H9 (cell line): ENCODE data around the gene TMEM161B. TPM values are rescaled to one million over a fixed set of nuclear protein-coding genes. Genes with fewer than 3 reads are reported as not detected.

ENCODE experiments used
- DNase-seq: peaks from one replicate; pipeline ENCODE4 v3.0.0-alpha.2; 2017
- H2AFZ ChIP-seq: one replicate; pipeline ENCODE4 v1.6.1; 2013; ENCODE audit warnings: mild to moderate bottlenecking, low read length, control low read depth, moderate library complexity
- H2AK5ac ChIP-seq: 2 replicates; pipeline ENCODE4 v1.6.1; 2013; ENCODE audit warnings: low read length, control low read depth, mixed read lengths; ENCODE audit not compliant: insufficient read length
- H2BK120ac ChIP-seq: one replicate; pipeline ENCODE4 v1.6.1; 2013; ENCODE audit warnings: low read depth, mild to moderate bottlenecking, low read length, control low read depth, inconsistent platforms; ENCODE audit not compliant: poor library complexity, severe bottlenecking
- H2BK12ac ChIP-seq: 2 replicates; pipeline ENCODE4 v1.6.1; 2013; ENCODE audit warnings: low read length, control low read depth, mixed read lengths, low read depth; ENCODE audit not compliant: insufficient read length
- H2BK15ac ChIP-seq: 2 replicates; pipeline ENCODE4 v1.6.1; 2013; ENCODE audit warnings: low read depth, low read length, control low read depth
- H2BK20ac ChIP-seq: one replicate; pipeline ENCODE4 v1.6.1; 2013; ENCODE audit warnings: low read depth, mild to moderate bottlenecking, low read length, control low read depth, inconsistent platforms; ENCODE audit not compliant: poor library complexity, severe bottlenecking
- H2BK5ac ChIP-seq: 2 replicates; pipeline ENCODE4 v1.6.1; 2013; ENCODE audit warnings: low read length, control low read depth, mixed read lengths; ENCODE audit not compliant: insufficient read length
- H3K14ac ChIP-seq: 2 replicates; pipeline ENCODE4 v1.6.1; 2013; ENCODE audit warnings: low read length, control low read depth; ENCODE audit not compliant: insufficient read depth
- H3K18ac ChIP-seq: 2 replicates; pipeline ENCODE4 v1.6.1; 2013; ENCODE audit warnings: low read depth, mild to moderate bottlenecking, mixed read lengths, low read length, control low read depth; ENCODE audit not compliant: insufficient read length
- H3K23ac ChIP-seq: 2 replicates; pipeline ENCODE4 v1.6.1; 2013; ENCODE audit warnings: low read length, control low read depth, mixed read lengths, low read depth; ENCODE audit not compliant: insufficient read length
- H3K23me2 ChIP-seq: 2 replicates; pipeline ENCODE4 v1.6.1; 2013; ENCODE audit warnings: low read depth, mild to moderate bottlenecking, mixed read lengths, low read length, control low read depth; ENCODE audit not compliant: insufficient read length, poor library complexity, severe bottlenecking
- H3K27ac ChIP-seq: 2 replicates; pipeline ENCODE4 v1.5.1; 2013; ENCODE audit warnings: low read length, control low read depth, mixed read lengths, low read depth; ENCODE audit not compliant: insufficient read length
- H3K27me3 ChIP-seq: 2 replicates; pipeline ENCODE4 v1.6.1; 2013; ENCODE audit warnings: low read length, control low read depth, inconsistent platforms; ENCODE audit not compliant: insufficient read depth
- H3K4ac ChIP-seq: 2 replicates; pipeline ENCODE4 v1.6.1; 2013; ENCODE audit warnings: low read depth, mild to moderate bottlenecking, control low read depth, inconsistent platforms, low read length, moderate library complexity
- H3K4me1 ChIP-seq: 2 replicates; pipeline ENCODE4 v1.6.1; 2013; ENCODE audit warnings: low read length, control low read depth, inconsistent platforms; ENCODE audit not compliant: insufficient read depth
- H3K4me2 ChIP-seq: 2 replicates; pipeline ENCODE4 v1.6.1; 2013; ENCODE audit warnings: low read length, control low read depth, mixed read lengths; ENCODE audit not compliant: insufficient read length, insufficient read depth
- H3K56ac ChIP-seq: 2 replicates; pipeline ENCODE4 v1.6.1; 2013; ENCODE audit warnings: low read depth, mild to moderate bottlenecking, mixed read lengths, low read length, control low read depth; ENCODE audit not compliant: insufficient read length
- H3K79me1 ChIP-seq: 2 replicates; pipeline ENCODE4 v1.6.1; 2013; ENCODE audit warnings: low read depth, mild to moderate bottlenecking, moderate library complexity, low read length, control low read depth, inconsistent platforms; ENCODE audit not compliant: insufficient read depth, poor library complexity, severe bottlenecking
- H3K79me2 ChIP-seq: 2 replicates; pipeline ENCODE4 v1.6.1; 2013; ENCODE audit warnings: low read length, control low read depth, inconsistent platforms; ENCODE audit not compliant: insufficient read depth
- H3K9ac ChIP-seq: 2 replicates; pipeline ENCODE4 v1.6.1; 2013; ENCODE audit warnings: low read length, control low read depth, mixed read lengths; ENCODE audit not compliant: insufficient read length; ENCODE audit errors: extremely low read depth
- H3K9me3 ChIP-seq: one replicate; pipeline ENCODE4 v1.6.1; 2013; ENCODE audit warnings: low read depth, low read length, inconsistent platforms; ENCODE audit not compliant: control insufficient read depth
- H3T11ph ChIP-seq: one replicate; pipeline ENCODE4 v1.6.1; 2013; ENCODE audit warnings: mild to moderate bottlenecking, low read length, control low read depth, inconsistent platforms
- H4K20me1 ChIP-seq: one replicate; pipeline ENCODE4 v1.6.1; 2013; ENCODE audit not compliant: control insufficient read depth, insufficient read length, insufficient read depth
- H4K5ac ChIP-seq: 2 replicates; pipeline ENCODE4 v1.6.1; 2013; ENCODE audit warnings: low read depth, mild to moderate bottlenecking, mixed read lengths, low read length, control low read depth; ENCODE audit not compliant: insufficient read length
- H4K8ac ChIP-seq: replicated peaks from 2 replicates; pipeline ENCODE4 v1.6.1; 2013; ENCODE audit warnings: low read length, control low read depth, mixed read lengths, low read depth; ENCODE audit not compliant: insufficient read length
- H4K91ac ChIP-seq: 2 replicates; pipeline ENCODE4 v1.6.1; 2013; ENCODE audit warnings: low read depth, mild to moderate bottlenecking, moderate library complexity, mixed read lengths, low read length, control low read depth; ENCODE audit not compliant: insufficient read length
- H3K27ac Mint-ChIP-seq, 3 experiments: 2 replicates in 2 of 3; 3 replicates in 1 of 3; pipeline ENCODE4 v1.8.0; 2020 to 2021; ENCODE audit warnings: mixed read lengths in 3 of 3, mild to moderate bottlenecking in 1 of 3, moderate library complexity in 1 of 3
- H3K27me3 Mint-ChIP-seq: 2 replicates; pipeline ENCODE4 v1.8.0; 2021; ENCODE audit warnings: low read depth, mild to moderate bottlenecking, moderate library complexity, mixed read lengths
- H3K36me3 Mint-ChIP-seq, 3 experiments: 2 replicates in 2 of 3; 3 replicates in 1 of 3; pipeline ENCODE4 v1.8.0; 2020 to 2021; ENCODE audit warnings: low read depth in 3 of 3, mixed read lengths in 3 of 3; ENCODE audit not compliant: insufficient read depth in 1 of 3
- H3K4me1 Mint-ChIP-seq, 2 experiments: 2 replicates each; pipeline ENCODE4 v1.8.0; 2020; ENCODE audit warnings: mixed read lengths in 2 of 2
- H3K4me3 Mint-ChIP-seq, 2 experiments: 2 replicates in 1 of 2; 3 replicates in 1 of 2; pipeline ENCODE4 v1.8.0; 2020 to 2021; ENCODE audit warnings: mild to moderate bottlenecking in 2 of 2, mixed read lengths in 2 of 2, moderate library complexity in 1 of 2
- H3K9me3 Mint-ChIP-seq, 2 experiments: 2 replicates in 1 of 2; 3 replicates in 1 of 2; pipeline ENCODE4 v1.8.0; 2020; ENCODE audit warnings: mild to moderate bottlenecking in 2 of 2, mixed read lengths in 2 of 2, moderate library complexity in 1 of 2
- WGBS: extraction: QIAGEN DNeasy Blood & Tissue Kit; methylation state at CpG from one replicate; pipeline ENCODE4 v1.1.7; 2013; ENCODE audit warnings: missing lambda C conversion rate, low lambda C conversion rate, mixed read lengths; ENCODE audit not compliant: insufficient read length; ENCODE audit errors: extremely low coverage; 5-methylcytosine and 5-hydroxymethylcytosine counted together
- total RNA-seq: library from RNA; stranded (reverse); gene quantifications from 2 replicates; pipeline ENCODE4 v1.2.1, GENCODE V29; 2021
- TF ChIP-seq, protein P1 (sequence below): fragments of 200-600 bp; sonication (generic); conservative IDR thresholded peaks from 3 replicates; pipeline ENCODE4 v1.8.0; 2021; ENCODE audit warnings: antibody characterized with exemption, mild to moderate bottlenecking

TMEM161B gene
- total RNA-seq, 1 experiment from 2014 or later, result 17.9 TPM

DNA sequence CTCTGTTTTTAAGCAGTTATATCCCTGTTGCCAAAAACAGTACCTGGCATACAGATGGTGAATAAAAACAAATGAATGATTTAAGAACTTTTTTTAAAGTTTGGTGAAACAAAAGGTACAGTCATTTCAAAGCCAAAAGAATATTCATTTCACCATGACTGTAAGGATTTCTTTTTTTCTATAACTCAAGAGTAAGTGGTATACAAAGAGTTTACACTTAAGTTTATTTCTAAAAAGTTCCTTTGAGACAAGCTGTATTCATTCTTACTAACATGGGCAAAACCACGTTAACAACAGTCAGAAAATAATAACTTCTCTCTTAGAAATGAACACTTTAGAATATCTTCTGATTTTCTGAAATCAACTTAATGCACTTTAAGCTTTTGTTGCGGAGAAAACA lies 5.3 kb downstream of the TMEM161B start:
- Histone ChIP-seq H4K20me1 (no peaks in the 10 kb centered on the region), H2BK5ac (no peak overlapping the region), H2AFZ (no peak overlapping the region), H3K9me3 (peaks cover 9% of the 10 kb centered on the region), H3K4ac (no peak overlapping the region), H3K79me1 (peaks cover 9% of the 10 kb centered on the region), H2BK12ac (no peak overlapping the region), H2AK5ac (no peak overlapping the region), H2BK15ac (no peak overlapping the region), H3T11ph (no peak overlapping the region), H3K27ac (no peak overlapping the region), H3K23me2 (peaks cover 2% of the 10 kb centered on the region), H3K9ac (no peak overlapping the region), H3K56ac (no peak overlapping the region), H3K18ac (no peak overlapping the region), H3K4me1 (peaks cover 2% of the 10 kb centered on the region; the same call in 1 of the 2 replicates), H3K14ac (no peak overlapping the region), H3K23ac (no peak overlapping the region), H2BK20ac (no peak overlapping the region), H4K8ac (no peak overlapping the region), H3K79me2 (peaks cover 10% of the 10 kb centered on the region; the same call in 1 of the 2 replicates), H4K5ac (no peak overlapping the region), H3K27me3 (no peaks in the 10 kb centered on the region), H2BK120ac (no peak overlapping the region), H4K91ac (no peak overlapping the region), H3K4me2 (no peak overlapping the region)
- DNase-seq, result no peak
- TF ChIP-seq, protein P1, sequence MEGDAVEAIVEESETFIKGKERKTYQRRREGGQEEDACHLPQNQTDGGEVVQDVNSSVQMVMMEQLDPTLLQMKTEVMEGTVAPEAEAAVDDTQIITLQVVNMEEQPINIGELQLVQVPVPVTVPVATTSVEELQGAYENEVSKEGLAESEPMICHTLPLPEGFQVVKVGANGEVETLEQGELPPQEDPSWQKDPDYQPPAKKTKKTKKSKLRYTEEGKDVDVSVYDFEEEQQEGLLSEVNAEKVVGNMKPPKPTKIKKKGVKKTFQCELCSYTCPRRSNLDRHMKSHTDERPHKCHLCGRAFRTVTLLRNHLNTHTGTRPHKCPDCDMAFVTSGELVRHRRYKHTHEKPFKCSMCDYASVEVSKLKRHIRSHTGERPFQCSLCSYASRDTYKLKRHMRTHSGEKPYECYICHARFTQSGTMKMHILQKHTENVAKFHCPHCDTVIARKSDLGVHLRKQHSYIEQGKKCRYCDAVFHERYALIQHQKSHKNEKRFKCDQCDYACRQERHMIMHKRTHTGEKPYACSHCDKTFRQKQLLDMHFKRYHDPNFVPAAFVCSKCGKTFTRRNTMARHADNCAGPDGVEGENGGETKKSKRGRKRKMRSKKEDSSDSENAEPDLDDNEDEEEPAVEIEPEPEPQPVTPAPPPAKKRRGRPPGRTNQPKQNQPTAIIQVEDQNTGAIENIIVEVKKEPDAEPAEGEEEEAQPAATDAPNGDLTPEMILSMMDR, result no peak
- peaks cover 32 to 35% (median 35%) of the 10 kb centered on the region in 3 experiments for H3K36me3 Mint-ChIP-seq
- peaks cover 22 to 24% of the 10 kb centered on the region in 2 experiments for H3K9me3 Mint-ChIP-seq
- H3K4me1 Mint-ChIP-seq, result peaks cover 26 to 30% of the 10 kb centered on the region in 2 experiments
- H3K27me3 Mint-ChIP-seq, result no peaks in the 10 kb centered on the region
- H3K4me3 Mint-ChIP-seq, result no peak overlapping the region
- no peak overlapping the region for H3K27ac Mint-ChIP-seq
- no CpG with 5 or more reads among the region's 2 CpGs for WGBS
